ENCODE results near the gene CNPY1.

Gene CNPY1

GRCh38 chr7:155455132-155455693 is 91.1 kb downstream of the CNPY1 start:
- no peak for TF ChIP-seq CTCF (IDR thresholded peaks at IDR 0.05)
- Mint-ChIP-seq H3K36me3 (ENCODE audit: low read depth) (no peaks in the 10 kb centered on the region), H3K9me3 (no peaks in the 10 kb centered on the region), H3K27ac (no peak overlapping the region), H3K27me3 (ENCODE audit: low read depth, poor library complexity) (peaks cover 98% of the 10 kb centered on the region), H3K4me1 (peaks cover 8% of the 10 kb centered on the region), H3K4me3 (no peak overlapping the region)
- DNase-seq = no peak

GRCh38 chr7:155454183-155455112 is 91.9 kb downstream of the CNPY1 start:
- H3K27me3 Mint-ChIP-seq (ENCODE audit: low read depth, poor library complexity) = peaks cover 98% of the 10 kb centered on the region
- no peak for DNase-seq
- TF ChIP-seq CTCF (IDR thresholded peaks at IDR 0.05) = no peak
- H3K4me3 Mint-ChIP-seq = no peak overlapping the region
- H3K9me3 Mint-ChIP-seq = no peaks in the 10 kb centered on the region
- no peaks in the 10 kb centered on the region for H3K36me3 Mint-ChIP-seq (ENCODE audit: low read depth)
- H3K4me1 Mint-ChIP-seq = peaks cover 8% of the 10 kb centered on the region
- H3K27ac Mint-ChIP-seq = no peak overlapping the region

GRCh38 chr7:155453296-155454182 is 92.8 kb downstream of the CNPY1 start:
- Mint-ChIP-seq H3K27ac (no peak overlapping the region), H3K4me3 (no peak overlapping the region), H3K4me1 (peaks cover 13% of the 10 kb centered on the region), H3K36me3 (ENCODE audit: low read depth) (no peaks in the 10 kb centered on the region), H3K27me3 (ENCODE audit: low read depth, poor library complexity) (peaks cover 98% of the 10 kb centered on the region), H3K9me3 (no peaks in the 10 kb centered on the region)
- no peak for DNase-seq
- TF ChIP-seq CTCF (IDR thresholded peaks at IDR 0.05) = no peak

- DNase-seq = no peak
- Mint-ChIP-seq H3K4me1 (peaks cover 19% of the 10 kb centered on the region), H3K4me3 (no peak overlapping the region), H3K9me3 (no peaks in the 10 kb centered on the region), H3K27me3 (ENCODE audit: low read depth, poor library complexity) (peaks cover 98% of the 10 kb centered on the region), H3K36me3 (ENCODE audit: low read depth) (no peaks in the 10 kb centered on the region), H3K27ac (no peak overlapping the region)
- no peak for TF ChIP-seq CTCF (IDR thresholded peaks at IDR 0.05)
Measured at GRCh38 chr7:155452505-155453295, 93.7 kb downstream of the CNPY1 start.

- H3K27ac Mint-ChIP-seq = no peak overlapping the region
- DNase-seq = no peak
- peaks cover 20% of the 10 kb centered on the region for H3K4me1 Mint-ChIP-seq
- H3K27me3 Mint-ChIP-seq (ENCODE audit: low read depth, poor library complexity) = peaks cover 100% of the 10 kb centered on the region
- H3K36me3 Mint-ChIP-seq (ENCODE audit: low read depth) = no peaks in the 10 kb centered on the region
- H3K4me3 Mint-ChIP-seq = no peak overlapping the region
- no peaks in the 10 kb centered on the region for H3K9me3 Mint-ChIP-seq
- no peak for TF ChIP-seq CTCF (IDR thresholded peaks at IDR 0.05)
Measured at GRCh38 chr7:155451840-155452239, 94.5 kb downstream of the CNPY1 start.
